Fibroblast of skin of left biceps (primary cell): ENCODE data around the gene IL22RA1.

Experiments used
- DNase-seq, 2 experiments: peaks; one replicate each; pipeline ENCODE4 v3.0.0-alpha.2; 2013; ENCODE audit warnings: low read depth in 2 of 2

The IL22RA1 gene

GRCh38 chr1:24074196-24074595 is 68.7 kb downstream of the IL22RA1 start:
- DNase-seq = no peak

- no peak for DNase-seq
These were observed 71.0 kb downstream of the IL22RA1 start for GRCh38 chr1:24071941-24072340.

GRCh38 chr1:24070821-24071393 is 72.0 kb downstream of the IL22RA1 start:
- DNase-seq = peak; percentile 34 to 36

GRCh38 chr1:24069817-24070216 is 73.1 kb downstream of the IL22RA1 start:
- no peak for DNase-seq
